NCI-H524 (cell line): ENCODE data around the gene NPR1.
"Not testable (repeated sequence)": the region's sequence is repeated elsewhere in the genome, so short reads cannot be mapped to it uniquely, and the experiment has no call there.

Experiments
- DNase-seq, 2 experiments: peaks; one replicate each; lab custom pipeline; 2025; lab: John Stamatoyannopoulos, UW

Gene NPR1

GRCh38 chr1:153649137-153649862 lies 29.2 kb upstream of the NPR1 start:
- DNase-seq = no peak

- no peak for DNase-seq
Measured at GRCh38 chr1:153649863-153650235, 28.6 kb upstream of the NPR1 start.

GRCh38 chr1:153651771-153652170 lies 26.7 kb upstream of the NPR1 start:
- no peak for DNase-seq

GRCh38 chr1:153652805-153653500 lies 25.5 kb upstream of the NPR1 start:
- no peak for DNase-seq

GRCh38 chr1:153655333-153655732 lies 23.2 kb upstream of the NPR1 start:
- no peak for DNase-seq

GRCh38 chr1:153658400-153659174 lies 19.9 kb upstream of the NPR1 start, which contains the start of gene SNAPIN:
Gene SNAPIN (plus strand): TSS chr1:153658703. CDS start chr1:153658744, 41 bp downstream.
- peak; percentile 75 to 82 for DNase-seq

- DNase-seq = no peak
Measured at GRCh38 chr1:153659175-153659534, 19.3 kb upstream of the NPR1 start.

- DNase-seq = no peak
Measured at GRCh38 chr1:153659656-153660055, 18.8 kb upstream of the NPR1 start.

GRCh38 chr1:153661111-153661708 lies 17.3 kb upstream of the NPR1 start:
- peak in 1 of 2 experiments; percentile 12 for DNase-seq

- DNase-seq = no peak
Measured at GRCh38 chr1:153662269-153662668, 16.2 kb upstream of the NPR1 start.

GRCh38 chr1:153663211-153663610 lies 15.3 kb upstream of the NPR1 start:
- no peak for DNase-seq

GRCh38 chr1:153667439-153667838 lies 11.0 kb upstream of the NPR1 start:
- DNase-seq = no peak

GRCh38 chr1:153668672-153669071 lies 9.8 kb upstream of the NPR1 start:
- not testable (repeated sequence) for DNase-seq

GRCh38 chr1:153669606-153670005 lies 8.9 kb upstream of the NPR1 start:
- no peak for DNase-seq

GRCh38 chr1:153670257-153670858 lies 8.1 kb upstream of the NPR1 start:
- no peak for DNase-seq

GRCh38 chr1:153670859-153671627 lies 7.4 kb upstream of the NPR1 start, which contains the start of gene ILF2:
Gene ILF2 (minus strand): TSS chr1:153670993. CDS start chr1:153670922, 71 bp downstream.
- DNase-seq = peak; percentile 96 to 99

GRCh38 chr1:153671628-153672353 lies 6.7 kb upstream of the NPR1 start:
- peak in 1 of 2 experiments; percentile 39 for DNase-seq

GRCh38 chr1:153673511-153673910 lies 5.0 kb upstream of the NPR1 start:
- DNase-seq = no peak

GRCh38 chr1:153677718-153678518 lies 570 bp upstream of the NPR1 start:
- DNase-seq = peak in 1 of 2 experiments; percentile 46
